ENCODE results near the gene ZC3H4.

GRCh38 chr19:47023448-47023794, 90.2 kb downstream of the ZC3H4 start:
- TF ChIP-seq, protein P1, sequence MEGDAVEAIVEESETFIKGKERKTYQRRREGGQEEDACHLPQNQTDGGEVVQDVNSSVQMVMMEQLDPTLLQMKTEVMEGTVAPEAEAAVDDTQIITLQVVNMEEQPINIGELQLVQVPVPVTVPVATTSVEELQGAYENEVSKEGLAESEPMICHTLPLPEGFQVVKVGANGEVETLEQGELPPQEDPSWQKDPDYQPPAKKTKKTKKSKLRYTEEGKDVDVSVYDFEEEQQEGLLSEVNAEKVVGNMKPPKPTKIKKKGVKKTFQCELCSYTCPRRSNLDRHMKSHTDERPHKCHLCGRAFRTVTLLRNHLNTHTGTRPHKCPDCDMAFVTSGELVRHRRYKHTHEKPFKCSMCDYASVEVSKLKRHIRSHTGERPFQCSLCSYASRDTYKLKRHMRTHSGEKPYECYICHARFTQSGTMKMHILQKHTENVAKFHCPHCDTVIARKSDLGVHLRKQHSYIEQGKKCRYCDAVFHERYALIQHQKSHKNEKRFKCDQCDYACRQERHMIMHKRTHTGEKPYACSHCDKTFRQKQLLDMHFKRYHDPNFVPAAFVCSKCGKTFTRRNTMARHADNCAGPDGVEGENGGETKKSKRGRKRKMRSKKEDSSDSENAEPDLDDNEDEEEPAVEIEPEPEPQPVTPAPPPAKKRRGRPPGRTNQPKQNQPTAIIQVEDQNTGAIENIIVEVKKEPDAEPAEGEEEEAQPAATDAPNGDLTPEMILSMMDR (IDR thresholded peaks at IDR 0.05) = no peak
- TF ChIP-seq POLR2A (IDR thresholded peaks at IDR 0.05; ENCODE audit: low read depth) (no peak), EP300 (IDR thresholded peaks at IDR 0.05) (no peak), POLR2AphosphoS5 (IDR thresholded peaks at IDR 0.05) (no peak)
